GM21786 (cell line): ENCODE data around the gene SH3TC1.

Experiments
- ATAC-seq: cut with Tn5 transposase; IDR thresholded peaks from one replicate; pipeline ENCODE4 v1.9.1; 2021; ENCODE audit not compliant: unreplicated experiment

Gene SH3TC1

GRCh38 chr4:8285976-8286718 is 87.1 kb downstream of the SH3TC1 start:
- no peak for ATAC-seq

GRCh38 chr4:8286719-8287342 is 87.7 kb downstream of the SH3TC1 start:
- ATAC-seq: no peak

GRCh38 chr4:8287343-8288280 is 88.5 kb downstream of the SH3TC1 start:
- no peak for ATAC-seq

GRCh38 chr4:8289151-8289750 is 90.2 kb downstream of the SH3TC1 start:
- no peak for ATAC-seq

- no peak for ATAC-seq
Measured at GRCh38 chr4:8289956-8290700, 91.0 kb downstream of the SH3TC1 start.

GRCh38 chr4:8290701-8290970 is 91.5 kb downstream of the SH3TC1 start:
- ATAC-seq: no peak
